ENCODE measurements around the gene CRELD2.

DNA sequence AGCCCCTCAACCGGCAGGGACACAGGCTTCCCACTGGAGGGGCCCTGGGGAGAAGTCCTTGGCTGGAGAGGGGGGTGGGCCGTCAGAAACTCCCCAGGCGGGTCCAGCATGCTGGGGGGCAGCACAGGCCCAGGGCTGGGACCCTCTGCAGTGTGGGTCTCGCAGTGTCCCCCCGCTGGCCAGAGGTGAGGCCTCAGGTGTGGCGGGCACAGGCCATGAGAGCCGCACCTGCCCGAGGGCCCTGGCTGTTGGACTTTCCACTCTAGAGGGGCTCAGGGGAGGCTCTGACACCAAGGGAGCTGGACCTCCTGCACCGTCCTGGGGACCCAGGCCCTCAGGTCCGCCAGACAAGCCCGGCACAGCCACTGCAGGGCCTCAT, 31.5 kb downstream of the CRELD2 start:
- no peak for TF ChIP-seq POLR2AphosphoS5 (IDR thresholded peaks at IDR 0.05; ENCODE audit: low read depth, low read length)
- no peak for TF ChIP-seq REST (IDR thresholded peaks at IDR 0.05; ENCODE audit: insufficient read depth in 1 of 2, low read depth in 2 of 2, low read length in 2 of 2)

All from PFSK-1 (cell line).